HG03060 (cell line): ENCODE data around the gene MAPK14.
"Not testable (repeated sequence)": the region's sequence is repeated elsewhere in the genome, so short reads cannot be mapped to it uniquely, and the experiment has no call there.

Experiments used
- ATAC-seq: cut with Tn5 transposase; IDR thresholded peaks from one replicate; pipeline ENCODE4 v1.9.1; 2021; ENCODE audit warnings: low read depth, moderate number of reproducible peaks; ENCODE audit not compliant: unreplicated experiment

Gene MAPK14

GRCh38 chr6:36027501-36028087 is at the start of gene MAPK14:
MAPK14 (plus strand) TSS chr6:36027808; CDS start chr6:36028158, 350 bp downstream.
- ATAC-seq: peak; percentile 82

GRCh38 chr6:35980126-35980525 is 47.5 kb upstream of the MAPK14 start:
- not testable (repeated sequence) for ATAC-seq

GRCh38 chr6:35980991-35981645 is 46.5 kb upstream of the MAPK14 start:
- ATAC-seq: no peak

GRCh38 chr6:35984701-35985100 is 42.9 kb upstream of the MAPK14 start:
- ATAC-seq: no peak

- ATAC-seq: not testable (repeated sequence)
Measured at GRCh38 chr6:35988047-35988446, 39.6 kb upstream of the MAPK14 start.

GRCh38 chr6:35993150-35993549 is 34.5 kb upstream of the MAPK14 start:
- no peak for ATAC-seq

GRCh38 chr6:36000451-36000850 is 27.2 kb upstream of the MAPK14 start:
- ATAC-seq: no peak

- ATAC-seq: no peak
Measured at GRCh38 chr6:36015666-36016065, 11.9 kb upstream of the MAPK14 start.

GRCh38 chr6:36018339-36018738 is 9.3 kb upstream of the MAPK14 start:
- no peak for ATAC-seq

- ATAC-seq: no peak
Measured at GRCh38 chr6:36019167-36019566, 8.4 kb upstream of the MAPK14 start.

GRCh38 chr6:36020154-36020553 is 7.5 kb upstream of the MAPK14 start:
- no peak for ATAC-seq

- ATAC-seq: no peak
Measured at GRCh38 chr6:36023996-36024795, 3.4 kb upstream of the MAPK14 start, which contains the start of gene SLC26A8. SLC26A8 (minus strand) TSS chr6:36024641; CDS start chr6:36019707, 4,934 bp downstream.

- no peak for ATAC-seq
Measured at GRCh38 chr6:36025260-36025931, 2.2 kb upstream of the MAPK14 start.

GRCh38 chr6:36025932-36026327 is 1.7 kb upstream of the MAPK14 start:
- ATAC-seq: no peak

- ATAC-seq: peak; percentile 2
Measured at GRCh38 chr6:36028088-36028876, 674 bp downstream of the MAPK14 start.

- ATAC-seq: no peak
Measured at GRCh38 chr6:36028877-36029324, 1.3 kb downstream of the MAPK14 start.

GRCh38 chr6:36029464-36029863 is 1.9 kb downstream of the MAPK14 start:
- no peak for ATAC-seq

GRCh38 chr6:36032261-36032660 is 4.7 kb downstream of the MAPK14 start:
- ATAC-seq: no peak

GRCh38 chr6:36033144-36033543 is 5.5 kb downstream of the MAPK14 start:
- ATAC-seq: not testable (repeated sequence)

- no peak for ATAC-seq
Measured at GRCh38 chr6:36033935-36034334, 6.3 kb downstream of the MAPK14 start.
